ENCODE measurements around the gene PDGFA.

The PDGFA gene

DNA sequence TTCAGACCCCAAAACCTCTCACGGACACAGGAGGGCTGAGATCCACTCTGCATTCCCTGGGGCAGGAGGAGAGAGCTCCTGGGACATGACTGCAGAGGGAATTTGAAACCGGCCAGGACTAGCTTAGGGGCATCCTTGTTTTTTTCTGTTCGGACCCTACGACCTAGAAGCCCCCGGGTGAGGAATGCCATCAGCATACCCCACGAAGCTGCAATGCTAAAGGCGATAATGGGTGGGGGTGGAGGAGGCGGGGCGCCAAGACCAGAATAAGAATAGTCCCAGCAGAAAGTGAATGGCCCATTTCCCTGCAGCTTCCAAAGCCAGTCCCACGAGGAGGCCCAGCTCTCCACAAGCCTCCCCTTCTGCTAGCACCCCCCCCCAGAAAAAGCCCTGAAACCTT, 4.0 kb downstream of the PDGFA start:
- no peak for DNase-seq

DNA sequence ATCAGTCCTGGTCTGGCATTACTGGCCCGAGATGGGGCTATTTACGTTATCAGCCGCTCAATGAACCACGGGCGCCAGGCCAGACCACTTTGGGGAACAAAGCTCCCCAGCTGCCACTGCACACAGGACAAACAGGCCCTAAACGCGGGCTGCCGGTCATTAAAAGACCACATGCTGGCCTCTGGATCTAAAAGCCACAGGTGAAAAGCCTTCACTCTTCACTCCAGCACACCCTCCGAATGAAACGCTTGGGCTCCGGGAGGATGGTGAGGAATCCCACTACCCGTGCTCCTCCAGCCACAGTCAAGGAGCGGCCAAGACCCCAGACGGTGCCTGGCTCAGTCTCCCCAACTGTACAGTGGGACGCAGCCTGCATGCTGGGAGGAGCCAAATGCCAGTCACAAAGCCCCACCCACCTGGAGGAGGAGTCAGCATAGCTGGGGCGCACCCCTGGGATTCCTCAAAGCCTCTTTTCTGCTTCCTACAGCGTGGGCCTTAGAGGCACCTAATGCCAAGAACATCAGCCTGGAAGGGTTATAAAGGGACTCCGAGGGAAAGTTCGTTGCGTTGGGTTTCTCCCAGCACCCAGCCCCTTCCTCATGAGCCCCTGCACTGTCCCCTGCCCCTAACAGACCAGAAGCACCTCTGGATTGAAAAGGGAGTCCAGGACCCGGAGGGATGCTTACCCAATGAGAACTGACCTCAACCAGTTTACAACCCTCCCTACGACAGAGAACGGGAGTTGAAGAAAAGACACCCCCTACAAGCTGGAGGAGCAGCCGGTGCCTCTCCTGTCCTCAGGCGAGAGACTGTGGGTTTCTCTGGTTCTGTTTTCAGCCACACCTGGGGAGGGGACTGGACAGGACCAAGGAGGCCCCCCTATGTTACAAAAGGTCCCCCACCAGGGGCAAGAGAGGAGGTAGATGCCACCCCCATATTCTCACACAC, 4.7 kb downstream of the PDGFA start:
- no peak for DNase-seq

- DNase-seq: no peak
These were observed 5.4 kb downstream of the PDGFA start for GRCh38 chr7:514242-514641.

GRCh38 chr7:513521-514166, 6.0 kb downstream of the PDGFA start:
- DNase-seq: no peak

DNA sequence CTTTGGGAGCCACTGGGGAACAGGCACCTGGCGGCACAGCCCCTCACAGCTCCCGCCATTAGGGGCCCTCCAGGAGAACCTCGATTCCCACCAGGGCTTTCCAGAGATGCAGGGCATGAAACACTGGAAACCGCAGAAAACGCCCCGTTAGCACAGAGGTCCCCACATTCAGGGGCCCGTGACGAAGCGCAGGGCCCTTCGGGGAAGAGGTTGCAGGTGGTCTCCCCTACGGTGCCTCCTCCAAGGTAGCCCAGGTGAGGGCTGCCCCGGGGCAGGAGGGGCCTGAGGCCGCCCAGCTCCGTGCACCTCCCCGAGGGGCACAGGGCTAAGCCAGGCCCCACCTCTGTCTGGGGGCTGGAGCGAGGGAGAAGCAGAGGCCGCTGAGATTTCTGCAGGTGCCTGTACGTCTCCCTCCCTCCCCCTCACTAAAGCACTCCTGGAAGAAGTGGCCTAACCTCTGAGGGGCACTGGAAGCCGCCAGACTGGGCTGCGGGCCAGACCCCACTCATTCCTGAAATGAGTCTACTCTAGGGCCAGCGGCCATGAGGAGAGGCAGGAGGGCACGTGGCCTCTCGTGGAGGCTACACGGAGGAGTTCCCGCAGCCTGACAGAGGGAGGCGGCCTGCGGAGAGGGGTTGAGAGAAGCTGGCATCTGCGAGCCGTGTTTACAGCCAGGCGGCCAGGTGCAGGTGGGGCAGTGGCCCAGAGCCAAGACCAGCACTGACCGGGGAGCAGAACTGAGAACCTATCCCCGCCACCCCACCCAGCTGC, 6.9 kb downstream of the PDGFA start:
- no peak for DNase-seq

GRCh38 chr7:512146-512510, 7.5 kb downstream of the PDGFA start:
- no peak for DNase-seq

DNA sequence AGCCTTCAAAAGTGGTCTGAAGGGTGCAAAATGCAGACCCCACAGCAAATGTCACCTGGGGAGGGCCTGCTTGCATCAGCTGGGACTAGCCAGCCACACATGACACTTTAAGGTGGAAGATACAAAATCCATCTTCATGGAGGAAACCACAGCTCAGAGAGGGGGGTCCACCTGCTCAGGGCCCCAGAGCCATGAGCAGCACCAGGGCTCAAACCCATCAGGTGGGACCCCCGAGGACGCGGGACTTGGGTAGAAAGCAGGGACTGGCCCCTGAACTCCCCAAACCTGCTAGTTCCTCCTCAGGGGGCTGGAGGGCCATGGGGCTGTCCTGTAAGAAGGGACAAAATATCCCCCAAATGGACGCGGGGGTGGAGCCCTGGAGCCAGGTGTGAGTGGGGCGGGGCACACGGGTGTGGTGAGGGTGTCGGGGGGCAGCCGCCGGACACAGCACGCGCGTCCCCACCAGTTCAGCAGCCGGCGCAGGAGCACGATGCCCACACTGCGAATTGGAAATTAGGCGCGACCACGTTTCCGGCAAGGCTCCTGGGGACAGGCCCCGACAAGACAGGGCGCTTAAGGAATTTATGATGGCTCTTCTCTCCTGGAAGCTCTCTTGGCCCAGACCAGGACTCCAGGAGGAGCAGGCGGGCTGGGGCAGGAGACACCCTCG, 8.0 kb downstream of the PDGFA start:
- no peak for DNase-seq

DNA sequence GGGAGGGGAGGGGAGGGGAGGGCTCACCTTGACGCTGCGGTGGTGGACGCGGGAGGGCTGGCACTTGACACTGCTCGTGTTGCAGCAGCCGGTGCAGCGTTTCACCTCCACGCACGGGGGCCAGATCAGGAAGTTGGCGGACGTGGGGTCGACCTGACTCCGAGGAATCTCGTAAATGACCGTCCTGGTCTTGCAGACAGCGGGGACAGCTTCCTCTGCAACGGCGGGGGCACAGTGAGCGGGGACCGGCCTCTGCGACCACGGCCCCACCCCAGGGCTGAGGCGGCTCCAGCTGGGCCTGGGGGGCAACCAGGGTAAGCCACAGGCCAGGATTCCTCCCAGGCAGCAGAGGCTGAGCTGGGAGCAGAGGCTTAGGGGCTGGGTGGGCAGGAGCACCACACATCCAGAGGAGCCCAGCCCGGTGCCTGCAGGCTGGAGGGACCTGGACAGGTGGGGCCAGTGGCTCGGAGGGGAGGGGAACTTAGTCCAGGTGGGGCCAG, 8.8 kb downstream of the PDGFA start:
- no peak for DNase-seq

DNA sequence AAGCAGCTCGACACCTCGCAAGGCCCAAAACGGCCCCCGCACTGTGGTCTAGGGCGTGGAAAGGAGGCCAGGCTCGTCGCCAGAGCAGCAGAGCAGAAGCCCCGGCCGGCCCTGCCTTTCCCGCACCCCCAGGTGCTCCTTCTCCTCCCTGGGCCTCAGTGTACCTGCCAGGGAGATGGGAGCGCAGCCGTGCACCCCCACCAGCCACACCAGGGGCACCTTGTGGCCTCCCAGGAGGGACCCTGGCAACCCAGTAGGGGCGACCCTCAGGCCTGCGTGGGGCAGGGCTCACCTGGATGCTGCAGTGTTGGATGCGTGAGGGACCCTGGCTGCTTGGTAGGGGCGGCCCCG, 9.5 kb downstream of the PDGFA start:
- no peak for DNase-seq

DNA sequence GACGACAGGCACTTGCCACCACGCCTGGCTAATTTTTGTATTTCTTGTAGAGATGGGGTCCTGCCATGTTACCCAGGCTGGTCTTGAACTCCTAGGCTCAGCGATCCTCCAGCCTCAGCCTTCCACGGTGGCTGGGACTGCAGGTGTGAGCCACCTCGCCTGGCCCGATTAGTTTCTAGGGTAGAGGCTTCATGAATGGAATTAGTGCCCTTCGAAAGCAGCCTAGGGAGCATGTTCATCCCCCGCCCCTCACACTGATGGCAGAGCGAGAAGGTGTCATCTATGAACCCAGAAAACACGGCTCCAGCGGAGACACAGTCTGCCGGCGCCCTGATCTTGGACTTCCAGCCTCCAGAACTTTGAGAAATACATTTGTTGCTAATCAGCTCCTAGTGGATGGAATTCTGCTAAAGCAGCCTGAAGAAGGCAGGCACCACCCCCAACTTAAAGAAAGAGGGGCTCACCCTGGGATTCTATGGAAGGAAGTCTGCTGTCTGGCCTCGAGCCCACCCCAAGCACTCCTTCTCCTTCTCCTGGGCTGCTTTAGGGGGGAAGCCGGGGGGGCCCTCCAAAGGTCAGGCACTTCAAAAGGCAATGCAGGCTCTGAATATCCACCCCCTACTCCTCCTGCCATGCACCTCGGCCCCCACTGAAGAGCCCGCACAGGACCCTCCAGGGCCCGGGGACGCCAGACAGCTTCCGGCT, 10.1 kb downstream of the PDGFA start:
- no peak for DNase-seq

- DNase-seq: no peak
These were observed 11.0 kb downstream of the PDGFA start for GRCh38 chr7:508461-509170.

GRCh38 chr7:507623-508300, 11.9 kb downstream of the PDGFA start:
- no peak for DNase-seq

DNA sequence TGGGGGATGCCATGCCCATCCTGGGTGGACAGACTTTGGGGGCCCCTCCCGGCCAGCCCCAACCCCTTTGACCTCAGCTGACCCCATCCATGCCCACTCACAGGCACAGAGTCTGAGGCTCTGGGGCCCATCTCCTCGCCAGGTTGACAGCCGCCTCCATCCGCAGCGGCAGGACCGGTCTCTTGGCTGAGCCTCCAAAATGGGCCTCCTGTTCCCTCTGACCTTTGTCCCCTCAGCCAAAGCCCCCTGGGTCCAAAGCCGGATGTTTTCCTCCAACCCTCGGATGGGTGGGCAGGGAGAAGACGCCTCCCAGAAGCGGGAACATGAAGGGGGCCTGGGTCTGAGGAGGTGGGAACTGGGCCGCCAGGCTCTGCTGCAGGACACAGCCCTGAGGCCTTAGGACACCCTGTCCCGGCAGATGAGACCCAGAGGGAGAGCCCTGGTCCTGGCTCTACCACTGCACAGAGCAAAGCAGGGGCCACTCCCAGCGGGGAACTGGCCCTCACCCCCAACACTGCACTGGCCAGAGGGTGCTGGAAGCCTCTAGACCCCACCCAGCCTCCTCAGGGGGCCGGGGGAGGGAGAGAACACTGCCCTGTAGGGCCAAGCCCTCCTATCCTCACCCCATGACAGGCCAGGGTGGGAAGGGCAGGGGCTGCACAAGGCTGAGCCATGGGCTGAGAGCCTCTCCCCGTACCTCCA, 12.6 kb downstream of the PDGFA start:
- no peak for DNase-seq

DNA sequence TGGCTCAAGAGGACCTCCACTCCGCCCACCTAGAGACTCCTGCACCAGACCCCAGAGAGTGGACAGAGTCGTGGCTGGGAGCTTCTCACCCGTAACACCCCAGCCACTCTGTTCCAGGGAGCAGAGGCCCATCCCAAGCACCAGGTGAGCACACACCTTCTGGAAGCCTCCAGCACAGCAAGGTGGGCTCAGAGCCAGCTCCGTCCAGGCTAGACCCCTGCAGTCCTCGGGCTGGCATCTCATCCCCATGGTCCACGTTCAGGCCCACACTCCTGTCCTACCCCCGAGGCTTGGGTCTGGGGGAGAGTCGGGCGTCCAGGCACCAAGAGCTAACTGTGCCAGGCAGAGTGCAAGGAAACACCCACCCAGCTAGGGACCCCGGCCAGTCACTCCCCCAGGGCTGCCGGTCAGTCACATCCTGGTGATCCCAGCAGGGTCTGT, 13.2 kb downstream of the PDGFA start:
- DNase-seq: no peak

- DNase-seq: no peak
These were observed 14.5 kb downstream of the PDGFA start for GRCh38 chr7:505171-505570.

- no peak for DNase-seq
These were observed 15.2 kb downstream of the PDGFA start for GRCh38 chr7:504221-505111.

GRCh38 chr7:503575-504111, 16.0 kb downstream of the PDGFA start:
- no peak for DNase-seq

- DNase-seq: no peak
These were observed 17.4 kb downstream of the PDGFA start for GRCh38 chr7:502296-502695.

- no peak for DNase-seq
These were observed 18.1 kb downstream of the PDGFA start for GRCh38 chr7:501526-501925.
